SK-N-SH treated with all-trans-retinoic acid at 6 μM for 48 hours (cell line): ENCODE data around the gene LYSMD3.

Source experiments
- ATAC-seq: fragments of 200-7000 bp; cut with Tn5 transposase; 3 replicates; pipeline ENCODE4 v1.9.1; 2020; ENCODE audit warnings: mild to moderate bottlenecking, moderate library complexity
- ARNTL ChIP-seq: fragments of 450-650 bp; formaldehyde crosslinking; IDR thresholded peaks from 2 replicates; pipeline ENCODE4 v1.5.0; 2020; ENCODE audit warnings: low read depth, mild to moderate bottlenecking, moderate library complexity, borderline replicate concordance
- CREB5 ChIP-seq: fragments of 250-450 bp; sonication (Bioruptor Pico); IDR thresholded peaks from 2 replicates; pipeline ENCODE4 v1.5.1; 2020; ENCODE audit warnings: low read depth, mild to moderate bottlenecking, moderate library complexity
- CSRNP3 ChIP-seq: fragments of 250-450 bp; sonication (Bioruptor Pico); IDR thresholded peaks from 2 replicates; pipeline ENCODE4 v1.5.1; 2021; ENCODE audit warnings: mild to moderate bottlenecking, moderate library complexity
- ESRRG ChIP-seq: fragments of 250-450 bp; sonication (Bioruptor Pico); IDR thresholded peaks from 2 replicates; pipeline ENCODE4 v1.6.1; 2021; ENCODE audit warnings: mild to moderate bottlenecking
- GLIS3 ChIP-seq: fragments of 250-450 bp; sonication (Bioruptor Pico); IDR thresholded peaks from 2 replicates; pipeline ENCODE4 v1.5.0; 2020; ENCODE audit warnings: mild to moderate bottlenecking, moderate library complexity
- ISL1 ChIP-seq: fragments of 250-450 bp; sonication (Bioruptor Pico); IDR thresholded peaks from 2 replicates; pipeline ENCODE4 v2.1.2; 2022; ENCODE audit warnings: mild to moderate bottlenecking, moderate library complexity
- OSR1 ChIP-seq: fragments of 250-450 bp; sonication (Bioruptor Pico); IDR thresholded peaks from 2 replicates; pipeline ENCODE4 v1.8.0; 2022; ENCODE audit warnings: moderate library complexity, mild to moderate bottlenecking, inconsistent platforms
- POU6F1 ChIP-seq: fragments of 250-450 bp; sonication (Bioruptor Pico); IDR thresholded peaks from 2 replicates; pipeline ENCODE4 v1.8.0; 2021; ENCODE audit warnings: low read depth, mild to moderate bottlenecking, moderate library complexity, borderline replicate concordance
- PPARA ChIP-seq: fragments of 250-450 bp; sonication (Bioruptor Pico); IDR thresholded peaks from 2 replicates; pipeline ENCODE4 v1.5.0; 2020; ENCODE audit warnings: mild to moderate bottlenecking, borderline replicate concordance
- RARB ChIP-seq: fragments of 250-450 bp; sonication (Bioruptor Pico); IDR thresholded peaks from 2 replicates; pipeline ENCODE4 v1.8.0; 2021; ENCODE audit warnings: mild to moderate bottlenecking, moderate library complexity
- TCF4 ChIP-seq: fragments of 250-450 bp; sonication (Bioruptor Pico); IDR thresholded peaks from 2 replicates; pipeline ENCODE4 v1.8.0; 2021; ENCODE audit warnings: mild to moderate bottlenecking, moderate library complexity, borderline replicate concordance
- TSHZ2 ChIP-seq: fragments of 250-450 bp; sonication (Bioruptor Pico); IDR thresholded peaks from 2 replicates; pipeline ENCODE4 v1.5.0; 2020; ENCODE audit warnings: mild to moderate bottlenecking, moderate library complexity
- ZC3H10 ChIP-seq: fragments of 250-450 bp; sonication (Bioruptor Pico); IDR thresholded peaks from 2 replicates; pipeline ENCODE4 v1.5.1; 2021; ENCODE audit warnings: mild to moderate bottlenecking, moderate library complexity
- ZFP3 ChIP-seq: fragments of 250-450 bp; sonication (Bioruptor Pico); IDR thresholded peaks from 2 replicates; pipeline ENCODE4 v1.5.0; 2020; ENCODE audit warnings: mild to moderate bottlenecking, moderate library complexity
- ZFP30 ChIP-seq: fragments of 450-650 bp; formaldehyde crosslinking; IDR thresholded peaks from 2 replicates; pipeline ENCODE4 v1.5.0; 2022; ENCODE audit warnings: mild to moderate bottlenecking, moderate library complexity
- ZNF565 ChIP-seq: fragments of 450-650 bp; formaldehyde crosslinking; conservative IDR thresholded peaks from 2 replicates; pipeline ENCODE4 v1.5.0; 2020; ENCODE audit warnings: low read depth, mild to moderate bottlenecking, moderate library complexity
- ZNF8 ChIP-seq: fragments of 450-650 bp; formaldehyde crosslinking; IDR thresholded peaks from 2 replicates; pipeline ENCODE4 v1.5.0; 2020; ENCODE audit warnings: mild to moderate bottlenecking, moderate library complexity

Gene LYSMD3

GRCh38 chr5:90514520-90514919, 14.9 kb downstream of the LYSMD3 start (continued):
- TF ChIP-seq CSRNP3 (CRISPR knock-in tag) (no peak), ZFP3 (CRISPR knock-in tag) (no peak), OSR1 (CRISPR knock-in tag) (no peak), GLIS3 (CRISPR knock-in tag) (no peak), POU6F1 (CRISPR knock-in tag) (no peak), PPARA (CRISPR knock-in tag) (no peak), ZNF565 (CRISPR knock-in tag) (no peak), ZNF8 (CRISPR knock-in tag) (no peak), ZFP30 (CRISPR knock-in tag) (no peak)
- TF ChIP-seq, all 23 proteins: peak for 0

- no peak for ATAC-seq
- TF ChIP-seq ZFP30 (CRISPR knock-in tag): no peak
- no peak for TF ChIP-seq TSHZ2 (CRISPR knock-in tag)
- no peak for TF ChIP-seq CSRNP3 (CRISPR knock-in tag)
- no peak for TF ChIP-seq CREB5
- no peak for TF ChIP-seq ZC3H10
- no peak for TF ChIP-seq TCF4
- TF ChIP-seq ARNTL (CRISPR knock-in tag): no peak
- TF ChIP-seq RARB: no peak
- no peak for TF ChIP-seq POU6F1 (CRISPR knock-in tag)
Measured at GRCh38 chr5:90510438-90510837, 18.9 kb downstream of the LYSMD3 start.

GRCh38 chr5:90506221-90506620, 23.2 kb downstream of the LYSMD3 start:
- no peak for TF ChIP-seq ZFP30 (CRISPR knock-in tag)
- TF ChIP-seq CSRNP3 (CRISPR knock-in tag): no peak
- no peak for TF ChIP-seq ZFP3 (CRISPR knock-in tag)
- no peak for TF ChIP-seq ARNTL (CRISPR knock-in tag)
- no peak for TF ChIP-seq ISL1 (CRISPR knock-in tag)
- TF ChIP-seq ZNF565 (CRISPR knock-in tag): no peak
- no peak for TF ChIP-seq ESRRG (CRISPR knock-in tag)
- no peak for ATAC-seq
